Tibial nerve (tissue), 4 donors: ENCODE data around the gene KRT75. TPM values are rescaled to one million over a fixed set of nuclear protein-coding genes. Genes with fewer than 3 reads are reported as not detected.

Source experiments
- DNase-seq, 2 donors: peaks; one replicate each; pipeline ENCODE4 v3.0.0-alpha.2; 2019; ENCODE audit warnings: low spot score in 2 of 2
- H3K27ac ChIP-seq, 4 donors: fragments of 200-600 bp; sonication (generic) in 3 of 4; one replicate each; pipeline ENCODE4 v1.5.1; 2017 to 2019; ENCODE audit warnings: mild to moderate bottlenecking in 1 of 4
- H3K27me3 ChIP-seq, 2 donors: fragments of 200-600 bp; sonication (generic) in 1 of 2; one replicate each; pipeline versions ENCODE4 v1.5.1 to v1.6.0; 2017 to 2019
- H3K36me3 ChIP-seq, 3 donors: fragments of 200-600 bp; sonication (generic); one replicate each; pipeline ENCODE4 v1.5.1; 2018 to 2019
- H3K4me1 ChIP-seq, 4 donors: fragments of 200-600 bp; sonication (generic) in 3 of 4; one replicate each; pipeline ENCODE4 v1.5.1; 2017 to 2019
- H3K4me3 ChIP-seq, 4 donors: fragments of 200-600 bp; sonication (generic) in 3 of 4; one replicate each; pipeline ENCODE4 v1.5.1; 2017 to 2019; ENCODE audit warnings: mild to moderate bottlenecking in 1 of 4, moderate library complexity in 1 of 4
- H3K9me3 ChIP-seq, 4 donors: fragments of 200-600 bp; sonication (generic) in 3 of 4; one replicate each; pipeline ENCODE4 v1.5.1; 2017 to 2019
- EP300 ChIP-seq, 2 donors: sonication (generic); formaldehyde crosslinking; IDR thresholded peaks; one replicate each; pipeline ENCODE4 v1.6.1; 2017; ENCODE audit warnings: antibody characterized with exemption in 2 of 2, mild to moderate bottlenecking in 1 of 2
- POLR2A ChIP-seq, 2 donors: fragments of 450-650 bp; IDR thresholded peaks; one replicate each; pipeline ENCODE4 v1.6.1; 2017; ENCODE audit warnings: antibody characterized with exemption in 2 of 2, mild to moderate bottlenecking in 2 of 2, moderate library complexity in 2 of 2
- WGBS, 2 donors: methylation state at CpG; one replicate each; pipeline ENCODE4 v1.1.5; 2018; 5-methylcytosine and 5-hydroxymethylcytosine counted together
- total RNA-seq, 4 donors: library from RNA; depleted of rRNA; stranded (reverse); fragments of >200 nt; gene quantifications; one replicate each; pipeline ENCODE4 v1.1.0, GENCODE V29; 2016
- TF ChIP-seq, protein P1 (sequence below), 5 experiments: fragments of 200-600 bp in 3 of 5; fragments of 450-650 bp in 2 of 5; sonication (generic) in 3 of 5; IDR thresholded peaks; one replicate each; pipeline ENCODE4 v1.5.1; 2016 to 2019; ENCODE audit warnings: antibody characterized with exemption in 5 of 5, mild to moderate bottlenecking in 3 of 5, moderate library complexity in 2 of 5

The KRT75 gene
- total RNA-seq, 4 donors from 2014 or later, result not detected

DNA sequence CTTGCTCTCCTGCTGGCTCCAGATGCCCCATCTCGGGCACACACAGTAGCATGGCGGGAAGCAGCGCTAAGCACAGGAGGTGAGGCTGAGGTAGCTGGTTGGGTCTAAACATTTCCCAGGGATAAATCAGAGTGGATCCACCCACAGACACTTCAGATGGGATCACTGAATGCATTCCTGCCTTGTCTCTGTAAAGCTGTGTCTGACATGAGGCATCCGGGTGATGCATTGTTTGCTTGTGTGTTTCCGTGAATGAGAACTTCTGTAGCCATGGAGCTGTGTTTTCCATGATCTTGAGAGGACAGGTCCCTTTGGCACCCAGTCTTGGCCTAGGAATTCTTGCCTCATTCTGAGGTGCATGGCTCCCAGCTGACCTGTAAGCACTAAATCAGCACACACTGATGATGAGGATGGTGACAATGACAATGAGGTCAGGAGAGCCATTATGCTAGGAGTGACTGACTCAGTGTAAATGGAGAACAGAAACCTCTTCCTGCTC is 6.7 kb upstream of the KRT75 start:
- WGBS, 2 donors, result 86 to 87% methylated on average over 5 of the region's 5 CpGs

GRCh38 chr12:52439845-52440244 is 5.7 kb upstream of the KRT75 start:
- no peaks in the 10 kb centered on the region for H3K36me3 ChIP-seq
- 72 to 80% methylated on average over 2 of the region's 2 CpGs for WGBS, 2 donors
- no peak overlapping the region for H3K27ac ChIP-seq
- H3K4me3 ChIP-seq, result no peak overlapping the region
- no peak for DNase-seq
- no peaks in the 10 kb centered on the region for H3K9me3 ChIP-seq
- H3K4me1 ChIP-seq, result peaks cover 0 to 4% (median 0%) of the 10 kb centered on the region in 4 donors
- TF ChIP-seq, protein P1, sequence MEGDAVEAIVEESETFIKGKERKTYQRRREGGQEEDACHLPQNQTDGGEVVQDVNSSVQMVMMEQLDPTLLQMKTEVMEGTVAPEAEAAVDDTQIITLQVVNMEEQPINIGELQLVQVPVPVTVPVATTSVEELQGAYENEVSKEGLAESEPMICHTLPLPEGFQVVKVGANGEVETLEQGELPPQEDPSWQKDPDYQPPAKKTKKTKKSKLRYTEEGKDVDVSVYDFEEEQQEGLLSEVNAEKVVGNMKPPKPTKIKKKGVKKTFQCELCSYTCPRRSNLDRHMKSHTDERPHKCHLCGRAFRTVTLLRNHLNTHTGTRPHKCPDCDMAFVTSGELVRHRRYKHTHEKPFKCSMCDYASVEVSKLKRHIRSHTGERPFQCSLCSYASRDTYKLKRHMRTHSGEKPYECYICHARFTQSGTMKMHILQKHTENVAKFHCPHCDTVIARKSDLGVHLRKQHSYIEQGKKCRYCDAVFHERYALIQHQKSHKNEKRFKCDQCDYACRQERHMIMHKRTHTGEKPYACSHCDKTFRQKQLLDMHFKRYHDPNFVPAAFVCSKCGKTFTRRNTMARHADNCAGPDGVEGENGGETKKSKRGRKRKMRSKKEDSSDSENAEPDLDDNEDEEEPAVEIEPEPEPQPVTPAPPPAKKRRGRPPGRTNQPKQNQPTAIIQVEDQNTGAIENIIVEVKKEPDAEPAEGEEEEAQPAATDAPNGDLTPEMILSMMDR (IDR thresholded peaks at IDR 0.05), result no peak
- TF ChIP-seq EP300 (IDR thresholded peaks at IDR 0.05) (no peak), POLR2A (IDR thresholded peaks at IDR 0.05) (no peak)
- H3K27me3 ChIP-seq, result no peaks in the 10 kb centered on the region

More for the DNA sequence above, 6.7 kb upstream of the KRT75 start:
- peaks cover 0 to 4% (median 0%) of the 10 kb centered on the region in 4 donors for H3K4me1 ChIP-seq
- no peak for DNase-seq
- H3K36me3 ChIP-seq, result no peaks in the 10 kb centered on the region
- no peak overlapping the region for H3K27ac ChIP-seq
- H3K9me3 ChIP-seq, result no peaks in the 10 kb centered on the region
- TF ChIP-seq EP300 (IDR thresholded peaks at IDR 0.05), result no peak
- H3K27me3 ChIP-seq, result no peaks in the 10 kb centered on the region
- H3K4me3 ChIP-seq, result no peak overlapping the region

GRCh38 chr12:52439420-52439819 is 5.2 kb upstream of the KRT75 start:
- no peaks in the 10 kb centered on the region for H3K9me3 ChIP-seq
- TF ChIP-seq EP300 (IDR thresholded peaks at IDR 0.05) (no peak), POLR2A (IDR thresholded peaks at IDR 0.05) (no peak)
- TF ChIP-seq, protein P1 (IDR thresholded peaks at IDR 0.05), result no peak
- WGBS, 2 donors, result 78 to 81% methylated on average over 8 of the region's 8 CpGs
- H3K27ac ChIP-seq, result no peak overlapping the region
- DNase-seq, result no peak
- peaks cover 0 to 4% (median 0%) of the 10 kb centered on the region in 4 donors for H3K4me1 ChIP-seq
- no peak overlapping the region for H3K4me3 ChIP-seq
- no peaks in the 10 kb centered on the region for H3K36me3 ChIP-seq
- H3K27me3 ChIP-seq, result peaks cover 0 to 2% of the 10 kb centered on the region in 2 donors

- 85 to 88% methylated on average over 8 of the region's 8 CpGs for WGBS, 2 donors
- TF ChIP-seq, protein P1 (IDR thresholded peaks at IDR 0.05), result no peak
- TF ChIP-seq POLR2A (IDR thresholded peaks at IDR 0.05), result no peak
- no peak for TF ChIP-seq EP300 (IDR thresholded peaks at IDR 0.05)
These were observed 4.4 kb upstream of the KRT75 start for GRCh38 chr12:52438305-52439301.

GRCh38 chr12:52437508-52437907 is 3.3 kb upstream of the KRT75 start:
- WGBS, 2 donors, result 68 to 74% methylated on average over 7 to 9 of the region's 9 CpGs
- no peak overlapping the region for H3K27ac ChIP-seq
- H3K9me3 ChIP-seq, result no peaks in the 10 kb centered on the region
- H3K4me3 ChIP-seq, result no peak overlapping the region
- no peaks in the 10 kb centered on the region for H3K36me3 ChIP-seq
- DNase-seq, result no peak
- H3K27me3 ChIP-seq, result peaks cover 0 to 8% of the 10 kb centered on the region in 2 donors
- H3K4me1 ChIP-seq, result peaks cover 0 to under 1% (median 0%) of the 10 kb centered on the region in 4 donors
- TF ChIP-seq POLR2A (IDR thresholded peaks at IDR 0.05) (no peak), EP300 (IDR thresholded peaks at IDR 0.05) (no peak)
- TF ChIP-seq, protein P1 (IDR thresholded peaks at IDR 0.05), result no peak

More at GRCh38 chr12:52438305-52439301, 4.4 kb upstream of the KRT75 start:
- Histone ChIP-seq H3K36me3 (no peaks in the 10 kb centered on the region), H3K9me3 (no peaks in the 10 kb centered on the region), H3K4me3 (no peak overlapping the region), H3K4me1 (peaks cover 0 to 4% (median 0%) of the 10 kb centered on the region in 4 donors), H3K27me3 (peaks cover 0 to 5% of the 10 kb centered on the region in 2 donors), H3K27ac (no peak overlapping the region)
- no peak for DNase-seq
